ENCODE measurements around the gene ITIH1. TPM values are rescaled to one million over a fixed set of nuclear protein-coding genes. Genes with fewer than 3 reads are reported as not detected.

Gene ITIH1
- total and polyA plus RNA-seq, 9 of the 15 experiments (the other 6 are each of a cell fraction or from before 2014, with no cell fraction given), result 0.31 TPM; not detected in 8

GRCh38 chr3:52786330-52787215 is 9.2 kb downstream of the ITIH1 start:
- peaks cover 0 to 6% of the 10 kb centered on the region in 2 experiments; a peak in 2 of 5 replicates for H3K4me1 ChIP-seq (replicated peaks in 1 of 2; ENCODE audit: control insufficient read depth in 2 of 2, insufficient read depth in 2 of 2, low read length in 2 of 2)
- H3K79me2 ChIP-seq (ENCODE audit: control insufficient read depth, insufficient read depth, low read length), result no peaks in the 10 kb centered on the region
- no peaks in the 10 kb centered on the region for H3K36me3 ChIP-seq (ENCODE audit: control insufficient read depth, insufficient read depth, low read length)
- TF ChIP-seq STAT5A (IDR thresholded peaks at IDR 0.05; ENCODE audit: borderline replicate concordance, low read length), result no peak
- TF ChIP-seq BCOR (IDR thresholded peaks at IDR 0.05), result no peak
- TF ChIP-seq SIN3A (IDR thresholded peaks at IDR 0.05; ENCODE audit: borderline replicate concordance in 2 of 2, control insufficient read depth in 1 of 2, low read depth in 2 of 2, low read length in 2 of 2), result no peak
- no peak for TF ChIP-seq MECOM (CRISPR knock-in tag; IDR thresholded peaks at IDR 0.05)
- TF ChIP-seq NUFIP1 (IDR thresholded peaks at IDR 0.05; ENCODE audit: partially characterized antibody), result no peak
- TF ChIP-seq ZNF24 (IDR thresholded peaks at IDR 0.05), result peak; percentile 49; the same call in 1 of the 2 replicates
- H3K9me3 ChIP-seq (replicated peaks; ENCODE audit: control insufficient read depth, insufficient read depth, low read depth, low read length), result no peaks in the 10 kb centered on the region
- no peak for FAIRE-seq
- no peak overlapping the region for H3K27ac ChIP-seq (ENCODE audit: extremely low read depth, low read depth, low read length)
- no peak for ATAC-seq
- in situ Hi-C loops (cut with MboI), result no loop called here
- no peaks in the 10 kb centered on the region for H4K20me1 ChIP-seq (replicated peaks; ENCODE audit: control insufficient read depth, insufficient read depth, low read length)
- no peaks in the 10 kb centered on the region for H3K9me1 ChIP-seq (ENCODE audit: control insufficient read depth, insufficient read depth, low read length)
- POLR2A ChIA-PET, result interaction anchor here (0.8 to 1.0 kb wide), 2 partner anchors 11 to 14 kb away, joined by 3 read pairs; no protein-coding TSS in a partner anchor
- intact Hi-C loops (cut with micrococcal nuclease), result no loop called here
- DNase-seq (ENCODE audit: extremely low read depth in 1 of 4, low spot score in 3 of 4), result no peak
- H3K4me2 ChIP-seq (ENCODE audit: insufficient read depth, low read length), result no peak overlapping the region
- H3K27me3 ChIP-seq (ENCODE audit: control insufficient read depth in 2 of 2, insufficient read depth in 2 of 2, low read length in 2 of 2), result peaks cover 0 to 32% of the 10 kb centered on the region in 2 experiments; a peak in 2 of 5 replicates
- H3K4me3 ChIP-seq, result no peak overlapping the region
- CTCF ChIA-PET (ENCODE audit: low intra/inter-chr PET ratio), result no interaction called here
- no peak overlapping the region for H3K9ac ChIP-seq (ENCODE audit: insufficient read depth in 1 of 2, low read depth in 2 of 2, low read length in 2 of 2)
- WGBS (ENCODE audit: insufficient coverage, low coverage, missing lambda C conversion rate), result 8% methylated on average over 16 of the region's 19 CpGs
- no TSS peak for BruUV-seq (replicated peaks)
- no peak overlapping the region for H2AFZ ChIP-seq (ENCODE audit: low read depth, low read length)
